HG03045 (cell line): ENCODE data around the gene UPK3A.
"Not testable (repeated sequence)": the region's sequence is repeated elsewhere in the genome, so short reads cannot be mapped to it uniquely, and the experiment has no call there.

ENCODE experiments used
- ATAC-seq: cut with Tn5 transposase; IDR thresholded peaks from one replicate; pipeline ENCODE4 v1.9.1; 2021; ENCODE audit warnings: mild to moderate bottlenecking, moderate library complexity; ENCODE audit not compliant: unreplicated experiment

The UPK3A gene

GRCh38 chr22:45328261-45328660 lies 43.5 kb downstream of the UPK3A start:
- ATAC-seq: not testable (repeated sequence)

DNA sequence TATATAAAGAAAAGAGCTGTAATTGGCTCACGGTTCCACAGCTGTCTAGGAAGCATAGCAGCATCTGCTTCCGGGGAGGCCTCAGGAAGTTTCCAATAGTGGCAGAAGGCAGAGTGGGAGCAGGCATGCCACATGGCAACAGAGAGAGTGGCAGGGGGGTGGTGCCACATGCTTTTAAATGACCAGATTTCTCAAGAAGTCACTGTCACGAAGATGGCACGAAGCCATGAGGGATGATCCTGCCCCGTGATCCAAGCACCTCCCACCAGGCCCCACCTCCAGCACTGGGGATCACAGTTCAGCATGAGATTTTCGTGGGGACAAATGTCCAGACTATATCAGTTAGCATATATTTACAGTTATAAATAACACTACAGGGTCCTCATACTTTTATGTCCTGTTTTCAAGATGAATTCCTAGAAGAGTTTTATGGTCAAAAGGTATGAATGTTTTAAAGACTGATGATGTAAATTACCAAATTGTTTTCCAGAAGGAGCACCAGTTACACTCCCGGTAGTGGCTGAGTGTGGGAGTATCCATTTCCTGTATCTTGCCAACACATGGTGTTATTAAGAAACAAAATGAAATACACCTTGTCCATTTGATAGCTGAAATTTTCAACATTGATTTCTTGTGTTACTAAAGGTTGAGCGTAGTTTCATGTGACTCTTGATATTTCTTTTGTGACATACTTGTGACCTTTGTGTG lies 44.2 kb downstream of the UPK3A start:
- no peak for ATAC-seq

DNA sequence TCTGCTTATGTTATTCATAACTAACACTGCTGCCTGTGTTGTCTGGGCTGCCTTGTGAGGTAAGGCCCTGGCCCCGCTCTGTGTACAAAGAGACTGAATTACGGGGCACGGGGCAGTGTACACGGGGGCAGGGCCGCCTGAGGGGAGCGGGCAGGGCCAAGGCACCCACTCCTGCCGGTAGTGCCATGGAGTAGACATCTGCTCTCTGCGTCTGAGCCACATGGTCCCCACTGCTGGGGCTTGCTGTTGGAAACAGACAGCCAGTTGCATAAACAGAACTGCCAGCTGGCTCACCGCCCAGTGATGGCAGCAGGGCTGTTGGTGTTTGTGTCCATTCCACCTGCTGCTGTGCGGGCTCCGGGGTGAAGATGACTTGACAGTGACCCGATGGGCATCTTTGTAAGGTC lies 44.8 kb downstream of the UPK3A start:
- no peak for ATAC-seq

- no peak for ATAC-seq
Measured at GRCh38 chr22:45330548-45330947, 45.8 kb downstream of the UPK3A start.

DNA sequence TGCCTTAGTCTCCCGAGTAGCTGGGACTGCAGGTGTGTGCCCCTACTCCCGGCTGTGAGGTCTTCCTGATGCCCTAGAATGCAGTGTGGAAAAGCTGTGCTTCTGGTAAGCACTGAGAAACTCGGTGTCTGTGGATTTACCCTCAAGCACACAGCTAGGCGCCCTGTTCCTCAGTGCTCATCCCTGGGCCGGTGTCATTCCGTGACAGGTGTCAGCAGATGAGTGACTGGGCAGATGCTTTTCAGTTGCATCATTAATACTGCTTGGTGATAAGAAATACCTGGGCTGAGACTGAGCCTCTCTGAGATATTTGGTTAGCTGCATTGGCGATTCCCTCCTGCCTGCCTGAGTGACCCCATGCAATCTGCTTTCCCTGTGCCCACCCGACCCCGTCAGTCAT lies 46.7 kb downstream of the UPK3A start:
- no peak for ATAC-seq

GRCh38 chr22:45332001-45332400 lies 47.3 kb downstream of the UPK3A start:
- no peak for ATAC-seq

GRCh38 chr22:45334068-45334467 lies 49.3 kb downstream of the UPK3A start:
- no peak for ATAC-seq

DNA sequence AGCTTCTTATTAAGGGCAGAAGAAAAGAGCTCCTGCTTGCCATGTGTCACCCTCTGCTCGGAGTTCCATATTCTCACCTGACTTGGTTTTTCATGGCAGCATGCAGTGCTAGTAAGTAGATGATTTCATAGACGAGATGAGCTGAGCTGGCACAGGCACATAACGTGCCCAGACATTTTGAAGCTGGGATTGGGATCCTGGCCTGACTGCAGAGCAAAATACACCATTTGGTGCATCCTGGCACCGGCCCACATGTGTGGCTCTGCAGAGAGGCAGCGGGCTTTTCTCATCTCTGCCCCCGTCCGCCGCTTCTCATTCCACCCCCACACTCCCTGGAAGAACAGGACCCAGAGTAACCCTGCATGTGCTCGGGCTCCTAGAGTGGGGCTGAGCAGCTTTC lies 49.8 kb downstream of the UPK3A start:
- ATAC-seq: no peak

GRCh38 chr22:45335021-45335818 lies 50.5 kb downstream of the UPK3A start:
- ATAC-seq: no peak

GRCh38 chr22:45335854-45336522 lies 51.2 kb downstream of the UPK3A start:
- no peak for ATAC-seq

DNA sequence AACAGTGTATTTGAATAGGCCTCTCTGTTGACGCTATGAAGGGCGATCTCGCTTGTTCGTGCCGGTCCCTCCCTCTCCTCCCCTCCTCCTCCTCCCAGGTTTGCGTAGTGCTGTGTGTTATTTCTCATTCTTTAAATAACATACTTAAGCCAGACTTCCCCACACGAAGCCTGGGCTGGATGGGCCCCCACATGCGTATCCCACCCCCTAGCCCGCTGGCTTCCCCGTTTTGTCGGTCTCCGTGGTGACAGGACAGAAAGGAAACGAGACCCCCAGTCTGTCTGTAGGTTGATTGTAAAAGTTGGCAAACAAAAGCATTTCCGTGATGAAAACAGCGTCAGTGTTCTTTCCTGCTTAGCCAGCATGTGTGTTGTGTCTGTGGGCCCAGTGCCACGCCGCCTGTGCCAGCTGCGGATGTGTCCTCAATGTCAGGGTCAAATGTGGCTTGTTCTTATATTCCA lies 52.3 kb downstream of the UPK3A start:
- no peak for ATAC-seq

GRCh38 chr22:45337536-45337935 lies 52.8 kb downstream of the UPK3A start:
- no peak for ATAC-seq

GRCh38 chr22:45338795-45339194 lies 54.0 kb downstream of the UPK3A start:
- no peak for ATAC-seq

GRCh38 chr22:45340323-45340722 lies 55.6 kb downstream of the UPK3A start:
- no peak for ATAC-seq

GRCh38 chr22:45341498-45341897 lies 56.7 kb downstream of the UPK3A start:
- ATAC-seq: no peak

DNA sequence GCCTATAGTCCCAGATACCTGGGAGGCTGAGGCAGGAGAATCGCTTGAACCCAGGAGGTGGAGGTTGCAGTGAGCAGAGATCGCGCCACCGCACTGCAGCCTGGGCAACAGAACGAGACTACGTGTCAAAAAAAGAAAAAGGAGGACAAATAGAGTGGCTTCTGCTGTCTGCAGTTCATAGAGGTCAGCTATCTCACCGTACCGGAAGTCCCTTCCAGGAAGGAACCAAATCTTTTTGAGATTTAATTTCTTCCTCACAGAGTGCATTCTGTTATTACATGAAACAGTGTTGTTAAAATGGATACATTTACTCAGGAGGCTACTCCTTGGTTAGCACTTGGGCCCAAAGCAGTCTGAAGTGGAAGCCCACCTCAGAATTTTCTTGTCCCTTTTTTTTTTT lies 58.4 kb downstream of the UPK3A start:
- ATAC-seq: no peak

GRCh38 chr22:45344334-45344733 lies 59.6 kb downstream of the UPK3A start:
- ATAC-seq: no peak
